Measurements from ENCODE around the gene TYK2. TPM values are rescaled to one million over a fixed set of nuclear protein-coding genes. Genes with fewer than 3 reads are reported as not detected.

TYK2 gene
- total and polyA plus RNA-seq, 9 of the 15 experiments (the other 6 are each of a cell fraction or from before 2014, with no cell fraction given): 15.0 to 182 (median 85.9) TPM

- peak; percentile 93 for TF ChIP-seq REST (IDR thresholded peaks at IDR 0.05; ENCODE audit: borderline replicate concordance)
- TF ChIP-seq REST (CRISPR knock-in tag; IDR thresholded peaks at IDR 0.05; ENCODE audit: low read depth): no peak
- peak in 1 of 2 experiments; percentile 51; a peak in 2 of 4 replicates for TF ChIP-seq RCOR1 (IDR thresholded peaks at IDR 0.05; ENCODE audit: borderline replicate concordance in 1 of 2, low read depth in 2 of 2, low read length in 2 of 2)
- TF ChIP-seq ZNF431 (CRISPR knock-in tag; IDR thresholded peaks at IDR 0.05): no peak
- TF ChIP-seq NEUROD1 (IDR thresholded peaks at IDR 0.05; ENCODE audit: borderline replicate concordance, low read depth, low read length, partially characterized antibody): peak; percentile 48
- no peak for TF ChIP-seq TFE3 (CRISPR knock-in tag; IDR thresholded peaks at IDR 0.05)
- TF ChIP-seq KAT7 (CRISPR knock-in tag; IDR thresholded peaks at IDR 0.05; ENCODE audit: borderline replicate concordance): peak; percentile 34; the same call in 1 of the 2 replicates
- peak; percentile 15 for TF ChIP-seq SIRT6 (IDR thresholded peaks at IDR 0.05; ENCODE audit: low read depth, low read length)
- TF ChIP-seq JUND (IDR thresholded peaks at IDR 0.05; ENCODE audit: borderline replicate concordance, low read depth, low read length): 0 out of 2 replicates have a peak, but pooled peaks have one; percentile 42
- no peak; the same call in 2 of the 3 replicates for TF ChIP-seq JUND (tag; IDR thresholded peaks at IDR 0.05; ENCODE audit: borderline replicate concordance, low read depth, low read length)
- no peak for TF ChIP-seq ZFP1 (CRISPR knock-in tag; IDR thresholded peaks at IDR 0.05)
- 0 out of 2 replicates have a peak, but pooled peaks have one; percentile 37 for TF ChIP-seq POLR2H (tag; IDR thresholded peaks at IDR 0.05; ENCODE audit: low read depth)
- TF ChIP-seq KLF16 (IDR thresholded peaks at IDR 0.05): 0 out of 2 replicates have a peak, but pooled peaks have one; percentile 14
- peak; percentile 82; the same call in 1 of the 2 replicates for TF ChIP-seq TEAD2 (tag; IDR thresholded peaks at IDR 0.05)
- no peak for TF ChIP-seq DMBX1 (CRISPR knock-in tag; IDR thresholded peaks at IDR 0.05; ENCODE audit: borderline replicate concordance)
- peak; percentile 38; the same call in 1 of the 2 replicates for TF ChIP-seq SP1 (CRISPR knock-in tag; IDR thresholded peaks at IDR 0.05)
These were observed 8.6 kb upstream of the TYK2 start (continued) for GRCh38 chr19:10388957-10389356.

Data from K562 (cell line).